Adrenal gland (tissue), 5 donors: ENCODE data around the gene CHKA.

Experiments
- CTCF ChIP-seq, 6 experiments: fragments of 450-650 bp in 4 of 6; fragments of 200-600 bp in 2 of 6; sonication (generic) in 1 of 6; IDR thresholded peaks; 1 replicate in 5 of 6; 2 replicates in 1 of 6; pipeline versions ENCODE4 v1.5.1 to v1.8.0; 2016 to 2021; ENCODE audit warnings: antibody characterized with exemption in 6 of 6, mild to moderate bottlenecking in 2 of 6, moderate library complexity in 1 of 6
- POLR2A ChIP-seq, 2 donors: fragments of 450-650 bp; IDR thresholded peaks; one replicate each; pipeline ENCODE4 v1.6.1; 2017; ENCODE audit warnings: antibody characterized with exemption in 2 of 2, mild to moderate bottlenecking in 2 of 2, moderate library complexity in 1 of 2
- donor health status: DM: no; HTN: no; CAD: no.

- no peak for TF ChIP-seq CTCF (IDR thresholded peaks at IDR 0.05)
- TF ChIP-seq POLR2A (IDR thresholded peaks at IDR 0.05) = no peak
Measured at GRCh38 chr11:68071281-68072048, 49.7 kb downstream of the CHKA start.
